ENCODE results near the gene USP25. TPM values are rescaled to one million over a fixed set of nuclear protein-coding genes. Genes with fewer than 3 reads are reported as not detected.

USP25 gene
- total and polyA plus RNA-seq, 9 of the 15 experiments (the other 6 are each of a cell fraction or from before 2014, with no cell fraction given): 7.8 to 44.9 (median 31.4) TPM

- ChIA-PET CTCF (ENCODE audit: low intra/inter-chr PET ratio) (no interaction called here), POLR2A (no interaction called here)
- no peak for FAIRE-seq
- no peak overlapping the region for H2AFZ ChIP-seq (ENCODE audit: low read depth, low read length)
- no peaks in the 10 kb centered on the region for H3K4me1 ChIP-seq (replicated peaks in 1 of 2; ENCODE audit: control insufficient read depth in 2 of 2, insufficient read depth in 2 of 2, low read length in 2 of 2)
- no peaks in the 10 kb centered on the region for H4K20me1 ChIP-seq (replicated peaks; ENCODE audit: control insufficient read depth, insufficient read depth, low read length)
- intact Hi-C loops (cut with micrococcal nuclease): no loop called here
- H3K9ac ChIP-seq (ENCODE audit: insufficient read depth in 1 of 2, low read depth in 2 of 2, low read length in 2 of 2): no peak overlapping the region
- ATAC-seq: no peak
- in situ Hi-C loops (cut with MboI): no loop called here
- no peak overlapping the region for H3K4me2 ChIP-seq (ENCODE audit: insufficient read depth, low read length)
- H3K79me2 ChIP-seq (ENCODE audit: control insufficient read depth, insufficient read depth, low read length): peaks cover 47% of the 10 kb centered on the region; the same call in 2 of the 3 replicates
- WGBS (ENCODE audit: insufficient coverage, low coverage, missing lambda C conversion rate): 71% methylated on average over 2 of the region's 2 CpGs
- DNase-seq (ENCODE audit: extremely low read depth in 1 of 4, low spot score in 3 of 4): no peak
- no peak overlapping the region for H3K27ac ChIP-seq (ENCODE audit: extremely low read depth, low read depth, low read length)
- no TSS peak for BruUV-seq (replicated peaks)
- no peak overlapping the region for H3K4me3 ChIP-seq
- H3K9me1 ChIP-seq (ENCODE audit: control insufficient read depth, insufficient read depth, low read length): no peaks in the 10 kb centered on the region
- H3K36me3 ChIP-seq (ENCODE audit: control insufficient read depth, insufficient read depth, low read length): peaks cover 38% of the 10 kb centered on the region
- no peaks in the 10 kb centered on the region; the same call in 1 of the 2 replicates for H3K9me3 ChIP-seq (replicated peaks; ENCODE audit: control insufficient read depth, insufficient read depth, low read depth, low read length)
- H3K27me3 ChIP-seq (ENCODE audit: control insufficient read depth in 2 of 2, insufficient read depth in 2 of 2, low read length in 2 of 2): no peaks in the 10 kb centered on the region
- TF ChIP-seq HMGN3 (IDR thresholded peaks at IDR 0.05; ENCODE audit: borderline replicate concordance, extremely low read depth, insufficient read length, low read depth, low read length) (no peak), TSHZ1 (CRISPR knock-in tag; IDR thresholded peaks at IDR 0.05) (no peak), ZSCAN29 (IDR thresholded peaks at IDR 0.05) (no peak), SREBF2 (CRISPR knock-in tag; IDR thresholded peaks at IDR 0.05) (no peak), CBX3 (IDR thresholded peaks at IDR 0.05; ENCODE audit: borderline replicate concordance in 1 of 2, low read length in 2 of 2) (no peak), KAT7 (CRISPR knock-in tag; IDR thresholded peaks at IDR 0.05; ENCODE audit: borderline replicate concordance) (no peak), ZNF146 (CRISPR knock-in tag; IDR thresholded peaks at IDR 0.05; ENCODE audit: unreplicated experiment) (no peak), KLF1 (tag; IDR thresholded peaks at IDR 0.05) (no peak), ZNF197 (CRISPR knock-in tag; IDR thresholded peaks at IDR 0.05; ENCODE audit: low read depth) (no peak), SRSF3 (IDR thresholded peaks at IDR 0.05; ENCODE audit: insufficient read depth, low read length) (no peak), HINFP (tag; conservative IDR thresholded peaks at IDR 0.05; ENCODE audit: low read depth) (no peak)
- TF ChIP-seq, protein P1, sequence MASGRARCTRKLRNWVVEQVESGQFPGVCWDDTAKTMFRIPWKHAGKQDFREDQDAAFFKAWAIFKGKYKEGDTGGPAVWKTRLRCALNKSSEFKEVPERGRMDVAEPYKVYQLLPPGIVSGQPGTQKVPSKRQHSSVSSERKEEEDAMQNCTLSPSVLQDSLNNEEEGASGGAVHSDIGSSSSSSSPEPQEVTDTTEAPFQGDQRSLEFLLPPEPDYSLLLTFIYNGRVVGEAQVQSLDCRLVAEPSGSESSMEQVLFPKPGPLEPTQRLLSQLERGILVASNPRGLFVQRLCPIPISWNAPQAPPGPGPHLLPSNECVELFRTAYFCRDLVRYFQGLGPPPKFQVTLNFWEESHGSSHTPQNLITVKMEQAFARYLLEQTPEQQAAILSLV (tag; IDR thresholded peaks at IDR 0.05): no peak
- TF ChIP-seq, protein P2, sequence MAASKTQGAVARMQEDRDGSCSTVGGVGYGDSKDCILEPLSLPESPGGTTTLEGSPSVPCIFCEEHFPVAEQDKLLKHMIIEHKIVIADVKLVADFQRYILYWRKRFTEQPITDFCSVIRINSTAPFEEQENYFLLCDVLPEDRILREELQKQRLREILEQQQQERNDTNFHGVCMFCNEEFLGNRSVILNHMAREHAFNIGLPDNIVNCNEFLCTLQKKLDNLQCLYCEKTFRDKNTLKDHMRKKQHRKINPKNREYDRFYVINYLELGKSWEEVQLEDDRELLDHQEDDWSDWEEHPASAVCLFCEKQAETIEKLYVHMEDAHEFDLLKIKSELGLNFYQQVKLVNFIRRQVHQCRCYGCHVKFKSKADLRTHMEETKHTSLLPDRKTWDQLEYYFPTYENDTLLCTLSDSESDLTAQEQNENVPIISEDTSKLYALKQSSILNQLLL (CRISPR knock-in tag; IDR thresholded peaks at IDR 0.05; ENCODE audit: borderline replicate concordance): no peak
Observed at GRCh38 chr21:15776818-15777217, 47.0 kb downstream of the USP25 start.
